Astrocyte of the cerebellum (primary cell): ENCODE data around the gene OR2C1.
A peak's percentile ranks its signal among the peaks of the same experiment; 100 is the strongest.

Source experiments
- DNase-seq: peaks from one replicate; pipeline ENCODE4 v3.0.0-alpha.2; 2011; ENCODE audit warnings: low read depth
- H3K4me3 ChIP-seq: 2 replicates; pipeline ENCODE4 v1.5.1; 2011; ENCODE audit warnings: mild to moderate bottlenecking, low read depth, low read length, moderate library complexity
- CTCF ChIP-seq: IDR thresholded peaks from 2 replicates; pipeline ENCODE4 v1.5.1; 2012; ENCODE audit warnings: low read length, low read depth, moderate library complexity, mild to moderate bottlenecking; ENCODE audit errors: missing control alignments
- in situ Hi-C: cut with HindIII; loops from 2 replicates; pipeline ENCODE4 v1.10.0; 2017; ENCODE audit warnings: low sequenced_read_pairs

The OR2C1 gene

DNA sequence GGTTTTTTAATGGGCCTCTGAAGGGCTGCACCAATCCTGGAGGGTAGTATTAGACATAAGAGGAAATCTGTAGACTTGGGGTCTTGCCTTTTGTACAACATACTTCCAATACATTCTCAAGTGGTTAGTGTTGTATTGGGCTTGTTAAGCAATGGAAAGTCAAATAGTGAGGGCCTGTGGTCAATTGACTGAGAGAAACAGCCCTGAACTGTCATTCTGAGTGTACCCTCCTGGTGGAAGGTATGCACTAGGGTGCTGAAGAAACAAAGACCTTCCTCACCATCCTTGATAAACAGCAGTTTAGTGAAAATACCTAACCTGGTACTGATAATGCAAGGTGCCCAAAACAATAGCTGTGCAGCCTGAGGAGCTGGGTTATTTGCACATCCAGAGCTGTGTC lies 22.2 kb downstream of the OR2C1 start:
- in situ Hi-C loops: no loop called here
- no peak for DNase-seq
- no peak for TF ChIP-seq CTCF

GRCh38 chr16:3383045-3383448 lies 27.4 kb downstream of the OR2C1 start:
- H3K4me3 ChIP-seq: no peak overlapping the region
- no peak for TF ChIP-seq CTCF
- in situ Hi-C loops: no loop called here
- DNase-seq: no peak

More for the DNA sequence above, 22.2 kb downstream of the OR2C1 start:
- H3K4me3 ChIP-seq: no peak overlapping the region

- no peak for TF ChIP-seq CTCF
- in situ Hi-C loops: no loop called here
- no peak for DNase-seq
- no peak overlapping the region for H3K4me3 ChIP-seq
These were observed 32.6 kb downstream of the OR2C1 start for GRCh38 chr16:3388325-3388724.

- in situ Hi-C loops: no loop called here
- TF ChIP-seq CTCF: no peak
- no peak for DNase-seq
- no peak overlapping the region for H3K4me3 ChIP-seq
These were observed 34.1 kb downstream of the OR2C1 start for GRCh38 chr16:3389663-3390338.

GRCh38 chr16:3400446-3400778 lies 44.7 kb downstream of the OR2C1 start:
- H3K4me3 ChIP-seq: peak overlapping the region; percentile 87
- in situ Hi-C loops: loop anchor here (5.0 kb wide), 1 partner anchor 83 kb away; no protein-coding TSS in a partner anchor
- TF ChIP-seq CTCF: no peak
- no peak for DNase-seq

DNA sequence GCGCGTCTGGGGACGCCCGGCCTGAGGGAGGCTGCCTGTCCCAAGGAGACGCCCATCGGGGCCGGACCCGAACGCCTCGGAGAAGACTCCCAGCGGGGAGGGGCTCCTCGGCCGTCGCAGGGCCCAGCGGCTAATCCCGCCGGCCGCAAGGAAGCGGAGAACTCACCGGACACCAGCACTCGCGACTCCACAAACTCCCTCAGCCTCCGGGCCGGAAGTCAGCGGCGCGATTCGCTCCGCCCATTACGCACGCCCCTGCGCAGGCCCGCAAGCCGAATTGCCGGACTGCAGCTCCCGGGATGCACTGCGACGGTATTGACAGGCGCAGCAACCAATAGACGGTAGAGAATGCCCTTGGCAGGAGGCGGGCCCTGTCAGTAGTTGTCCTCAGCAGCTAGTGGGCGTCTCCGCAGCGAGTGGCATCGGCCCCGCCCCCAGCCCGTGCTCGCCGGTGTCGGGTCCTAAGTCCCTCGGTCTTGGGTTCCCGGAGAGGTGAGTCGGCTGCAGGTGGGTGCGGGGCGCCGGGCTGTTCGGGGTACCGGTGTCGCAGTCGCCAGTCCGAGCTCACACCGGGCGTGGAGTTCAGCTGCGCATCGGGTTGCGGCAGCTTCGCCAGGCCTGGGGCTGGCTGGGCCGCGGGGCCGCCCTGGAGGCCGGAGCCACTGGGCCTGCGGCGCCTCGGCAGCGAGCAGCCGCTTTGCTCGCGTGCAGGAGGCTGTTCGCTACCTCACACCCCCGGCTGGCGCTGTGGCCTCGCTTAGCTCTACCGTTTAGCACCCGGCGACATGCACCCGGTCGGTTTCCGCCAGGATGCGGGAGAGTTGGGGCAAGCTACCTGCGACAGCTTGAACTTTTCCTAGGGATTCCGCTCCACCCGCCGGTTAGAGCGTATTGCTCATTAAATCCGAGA lies 45.3 kb downstream of the OR2C1 start, which contains the start of the genes ZNF174 and ZSCAN32:
Gene ZNF174, plus strand, starts transcription at position 437 of the 910 bp plus-strand sequence. CDS start 790 bp downstream, outside the sequence.
Gene ZSCAN32, minus strand, starts transcription at position 226 of the 910 bp plus-strand sequence. CDS start 3,447 bp downstream, outside the sequence.
- H3K4me3 ChIP-seq: peak within 1 kb of the TSS; percentile 87
- no peak for TF ChIP-seq CTCF
- in situ Hi-C loops: loop anchor here (5.0 kb wide), 1 partner anchor 84 kb away; no protein-coding TSS in a partner anchor
- DNase-seq: peak; percentile 98
